ENCODE measurements around the gene PHF20. TPM values are rescaled to one million over a fixed set of nuclear protein-coding genes. Genes with fewer than 3 reads are reported as not detected.

PHF20 gene
- total and polyA plus RNA-seq, 2 of the 13 experiments (the other 11 are each of a cell fraction or from before 2014, with no cell fraction given): 22.8 to 34.1 TPM

DNA sequence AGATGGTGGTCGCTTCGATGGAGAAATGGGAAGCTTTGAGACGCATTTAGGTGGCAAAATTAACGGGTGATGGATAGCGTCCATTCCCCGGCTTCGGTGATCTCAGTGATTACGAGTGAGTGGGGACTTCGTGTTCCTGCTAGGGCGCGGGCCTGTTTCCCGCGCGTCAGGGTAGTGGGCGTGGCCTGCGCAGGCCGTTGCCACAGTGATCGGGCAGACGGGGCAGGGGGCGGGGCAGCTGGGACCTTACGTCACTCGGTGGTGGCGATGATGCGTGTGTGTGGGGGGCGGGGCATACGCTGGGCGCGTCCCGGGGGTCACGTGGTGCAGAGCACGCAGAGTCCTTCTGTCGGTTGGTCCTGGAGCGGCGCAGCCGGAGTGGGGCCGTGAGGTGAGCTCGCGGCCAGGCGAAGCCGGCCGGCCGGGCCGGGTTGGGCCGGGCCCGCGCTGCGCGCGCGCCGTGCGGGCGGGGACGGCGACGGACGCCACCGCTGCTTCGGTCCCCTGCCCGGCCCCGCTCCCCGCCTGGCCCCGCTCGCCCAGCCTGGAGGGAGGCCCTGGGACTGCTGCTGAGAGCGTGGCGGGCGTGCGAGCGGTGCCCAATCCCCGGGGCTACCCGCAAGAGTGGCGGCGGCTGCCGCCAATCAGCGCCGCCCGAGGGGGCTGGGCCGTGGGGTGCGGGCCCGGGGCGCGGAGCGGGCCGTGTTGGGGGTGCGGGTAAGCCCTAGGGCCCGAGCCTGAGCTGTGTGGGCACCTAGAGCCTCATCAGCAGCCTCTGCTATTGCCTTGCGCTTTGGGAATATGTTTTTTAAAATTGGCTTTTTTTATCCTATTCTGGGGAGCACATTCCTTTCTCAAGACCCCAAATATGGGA is at the start of gene PHF20 (continued):
- TF ChIP-seq, protein P1, sequence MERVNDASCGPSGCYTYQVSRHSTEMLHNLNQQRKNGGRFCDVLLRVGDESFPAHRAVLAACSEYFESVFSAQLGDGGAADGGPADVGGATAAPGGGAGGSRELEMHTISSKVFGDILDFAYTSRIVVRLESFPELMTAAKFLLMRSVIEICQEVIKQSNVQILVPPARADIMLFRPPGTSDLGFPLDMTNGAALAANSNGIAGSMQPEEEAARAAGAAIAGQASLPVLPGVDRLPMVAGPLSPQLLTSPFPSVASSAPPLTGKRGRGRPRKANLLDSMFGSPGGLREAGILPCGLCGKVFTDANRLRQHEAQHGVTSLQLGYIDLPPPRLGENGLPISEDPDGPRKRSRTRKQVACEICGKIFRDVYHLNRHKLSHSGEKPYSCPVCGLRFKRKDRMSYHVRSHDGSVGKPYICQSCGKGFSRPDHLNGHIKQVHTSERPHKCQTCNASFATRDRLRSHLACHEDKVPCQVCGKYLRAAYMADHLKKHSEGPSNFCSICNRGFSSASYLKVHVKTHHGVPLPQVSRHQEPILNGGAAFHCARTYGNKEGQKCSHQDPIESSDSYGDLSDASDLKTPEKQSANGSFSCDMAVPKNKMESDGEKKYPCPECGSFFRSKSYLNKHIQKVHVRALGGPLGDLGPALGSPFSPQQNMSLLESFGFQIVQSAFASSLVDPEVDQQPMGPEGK (CRISPR knock-in tag; IDR thresholded peaks at IDR 0.05): peak; percentile 78
- TF ChIP-seq MBNL3 (CRISPR knock-in tag; conservative IDR thresholded peaks at IDR 0.05): no peak; the same call in 1 of the 2 replicates
- TF ChIP-seq ZNF296 (CRISPR knock-in tag; conservative IDR thresholded peaks at IDR 0.05): no peak; the same call in 1 of the 2 replicates
- TF ChIP-seq NFIC (IDR thresholded peaks at IDR 0.05; ENCODE audit: low read length): no peak
- TF ChIP-seq, protein P2, sequence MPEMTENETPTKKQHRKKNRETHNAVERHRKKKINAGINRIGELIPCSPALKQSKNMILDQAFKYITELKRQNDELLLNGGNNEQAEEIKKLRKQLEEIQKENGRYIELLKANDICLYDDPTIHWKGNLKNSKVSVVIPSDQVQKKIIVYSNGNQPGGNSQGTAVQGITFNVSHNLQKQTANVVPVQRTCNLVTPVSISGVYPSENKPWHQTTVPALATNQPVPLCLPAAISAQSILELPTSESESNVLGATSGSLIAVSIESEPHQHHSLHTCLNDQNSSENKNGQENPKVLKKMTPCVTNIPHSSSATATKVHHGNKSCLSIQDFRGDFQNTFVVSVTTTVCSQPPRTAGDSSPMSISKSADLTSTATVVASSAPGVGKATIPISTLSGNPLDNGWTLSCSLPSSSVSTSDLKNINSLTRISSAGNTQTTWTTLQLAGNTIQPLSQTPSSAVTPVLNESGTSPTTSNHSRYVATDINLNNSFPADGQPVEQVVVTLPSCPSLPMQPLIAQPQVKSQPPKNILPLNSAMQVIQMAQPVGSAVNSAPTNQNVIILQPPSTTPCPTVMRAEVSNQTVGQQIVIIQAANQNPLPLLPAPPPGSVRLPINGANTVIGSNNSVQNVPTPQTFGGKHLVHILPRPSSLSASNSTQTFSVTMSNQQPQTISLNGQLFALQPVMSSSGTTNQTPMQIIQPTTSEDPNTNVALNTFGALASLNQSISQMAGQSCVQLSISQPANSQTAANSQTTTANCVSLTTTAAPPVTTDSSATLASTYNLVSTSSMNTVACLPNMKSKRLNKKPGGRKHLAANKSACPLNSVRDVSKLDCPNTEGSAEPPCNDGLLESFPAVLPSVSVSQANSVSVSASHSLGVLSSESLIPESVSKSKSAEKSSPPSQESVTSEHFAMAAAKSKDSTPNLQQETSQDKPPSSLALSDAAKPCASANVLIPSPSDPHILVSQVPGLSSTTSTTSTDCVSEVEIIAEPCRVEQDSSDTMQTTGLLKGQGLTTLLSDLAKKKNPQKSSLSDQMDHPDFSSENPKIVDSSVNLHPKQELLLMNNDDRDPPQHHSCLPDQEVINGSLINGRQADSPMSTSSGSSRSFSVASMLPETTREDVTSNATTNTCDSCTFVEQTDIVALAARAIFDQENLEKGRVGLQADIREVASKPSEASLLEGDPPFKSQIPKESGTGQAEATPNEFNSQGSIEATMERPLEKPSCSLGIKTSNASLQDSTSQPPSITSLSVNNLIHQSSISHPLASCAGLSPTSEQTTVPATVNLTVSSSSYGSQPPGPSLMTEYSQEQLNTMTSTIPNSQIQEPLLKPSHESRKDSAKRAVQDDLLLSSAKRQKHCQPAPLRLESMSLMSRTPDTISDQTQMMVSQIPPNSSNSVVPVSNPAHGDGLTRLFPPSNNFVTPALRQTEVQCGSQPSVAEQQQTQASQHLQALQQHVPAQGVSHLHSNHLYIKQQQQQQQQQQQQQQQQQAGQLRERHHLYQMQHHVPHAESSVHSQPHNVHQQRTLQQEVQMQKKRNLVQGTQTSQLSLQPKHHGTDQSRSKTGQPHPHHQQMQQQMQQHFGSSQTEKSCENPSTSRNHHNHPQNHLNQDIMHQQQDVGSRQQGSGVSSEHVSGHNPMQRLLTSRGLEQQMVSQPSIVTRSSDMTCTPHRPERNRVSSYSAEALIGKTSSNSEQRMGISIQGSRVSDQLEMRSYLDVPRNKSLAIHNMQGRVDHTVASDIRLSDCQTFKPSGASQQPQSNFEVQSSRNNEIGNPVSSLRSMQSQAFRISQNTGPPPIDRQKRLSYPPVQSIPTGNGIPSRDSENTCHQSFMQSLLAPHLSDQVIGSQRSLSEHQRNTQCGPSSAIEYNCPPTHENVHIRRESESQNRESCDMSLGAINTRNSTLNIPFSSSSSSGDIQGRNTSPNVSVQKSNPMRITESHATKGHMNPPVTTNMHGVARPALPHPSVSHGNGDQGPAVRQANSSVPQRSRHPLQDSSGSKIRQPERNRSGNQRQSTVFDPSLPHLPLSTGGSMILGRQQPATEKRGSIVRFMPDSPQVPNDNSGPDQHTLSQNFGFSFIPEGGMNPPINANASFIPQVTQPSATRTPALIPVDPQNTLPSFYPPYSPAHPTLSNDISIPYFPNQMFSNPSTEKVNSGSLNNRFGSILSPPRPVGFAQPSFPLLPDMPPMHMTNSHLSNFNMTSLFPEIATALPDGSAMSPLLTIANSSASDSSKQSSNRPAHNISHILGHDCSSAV (CRISPR knock-in tag; IDR thresholded peaks at IDR 0.05; ENCODE audit: borderline replicate concordance): no peak; the same call in 1 of the 2 replicates
- 0 out of 2 replicates have a peak, but pooled peaks have one; percentile 40 for TF ChIP-seq ZNF530 (CRISPR knock-in tag; IDR thresholded peaks at IDR 0.05; ENCODE audit: low read depth)
- TF ChIP-seq ZNF234 (CRISPR knock-in tag; conservative IDR thresholded peaks at IDR 0.05): no peak
- TF ChIP-seq, protein P3, sequence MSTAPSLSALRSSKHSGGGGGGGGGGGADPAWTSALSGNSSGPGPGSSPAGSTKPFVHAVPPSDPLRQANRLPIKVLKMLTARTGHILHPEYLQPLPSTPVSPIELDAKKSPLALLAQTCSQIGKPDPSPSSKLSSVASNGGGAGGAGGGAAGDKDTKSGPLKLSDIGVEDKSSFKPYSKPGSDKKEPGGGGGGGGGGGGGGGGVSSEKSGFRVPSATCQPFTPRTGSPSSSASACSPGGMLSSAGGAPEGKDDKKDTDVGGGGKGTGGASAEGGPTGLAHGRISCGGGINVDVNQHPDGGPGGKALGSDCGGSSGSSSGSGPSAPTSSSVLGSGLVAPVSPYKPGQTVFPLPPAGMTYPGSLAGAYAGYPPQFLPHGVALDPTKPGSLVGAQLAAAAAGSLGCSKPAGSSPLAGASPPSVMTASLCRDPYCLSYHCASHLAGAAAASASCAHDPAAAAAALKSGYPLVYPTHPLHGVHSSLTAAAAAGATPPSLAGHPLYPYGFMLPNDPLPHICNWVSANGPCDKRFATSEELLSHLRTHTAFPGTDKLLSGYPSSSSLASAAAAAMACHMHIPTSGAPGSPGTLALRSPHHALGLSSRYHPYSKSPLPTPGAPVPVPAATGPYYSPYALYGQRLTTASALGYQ (CRISPR knock-in tag; IDR thresholded peaks at IDR 0.05): peak; percentile 61
- TF ChIP-seq KDM4B (CRISPR knock-in tag; IDR thresholded peaks at IDR 0.05): no peak
- TF ChIP-seq, protein P4, sequence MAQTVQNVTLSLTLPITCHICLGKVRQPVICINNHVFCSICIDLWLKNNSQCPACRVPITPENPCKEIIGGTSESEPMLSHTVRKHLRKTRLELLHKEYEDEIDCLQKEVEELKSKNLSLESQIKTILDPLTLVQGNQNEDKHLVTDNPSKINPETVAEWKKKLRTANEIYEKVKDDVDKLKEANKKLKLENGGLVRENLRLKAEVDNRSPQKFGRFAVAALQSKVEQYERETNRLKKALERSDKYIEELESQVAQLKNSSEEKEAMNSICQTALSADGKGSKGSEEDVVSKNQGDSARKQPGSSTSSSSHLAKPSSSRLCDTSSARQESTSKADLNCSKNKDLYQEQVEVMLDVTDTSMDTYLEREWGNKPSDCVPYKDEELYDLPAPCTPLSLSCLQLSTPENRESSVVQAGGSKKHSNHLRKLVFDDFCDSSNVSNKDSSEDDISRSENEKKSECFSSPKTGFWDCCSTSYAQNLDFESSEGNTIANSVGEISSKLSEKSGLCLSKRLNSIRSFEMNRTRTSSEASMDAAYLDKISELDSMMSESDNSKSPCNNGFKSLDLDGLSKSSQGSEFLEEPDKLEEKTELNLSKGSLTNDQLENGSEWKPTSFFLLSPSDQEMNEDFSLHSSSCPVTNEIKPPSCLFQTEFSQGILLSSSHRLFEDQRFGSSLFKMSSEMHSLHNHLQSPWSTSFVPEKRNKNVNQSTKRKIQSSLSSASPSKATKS (CRISPR knock-in tag; IDR thresholded peaks at IDR 0.05): no peak
- peak; percentile 70 for TF ChIP-seq KDM5A (IDR thresholded peaks at IDR 0.05; ENCODE audit: borderline replicate concordance, low read length)
